ENCODE results near the gene ZNF845. TPM values are rescaled to one million over a fixed set of nuclear protein-coding genes. Genes with fewer than 3 reads are reported as not detected.
"Not testable (repeated sequence)": the region's sequence is repeated elsewhere in the genome, so short reads cannot be mapped to it uniquely, and the experiment has no call there.

Gene ZNF845
- total and polyA plus RNA-seq, 10 of the 15 experiments (the other 5 are each of a cell fraction or from before 2014, with no cell fraction given), result 0.58 to 8.2 (median 4.1) TPM

GRCh38 chr19:53360056-53360455 is 26.5 kb downstream of the ZNF845 start:
- H3K79me2 ChIP-seq (ENCODE audit: control insufficient read depth, insufficient read depth, low read length); DNase-seq (ENCODE audit: low read depth, low spot score); FAIRE-seq; POLR2A ChIA-PET; H3K9ac ChIP-seq (ENCODE audit: control insufficient read depth, insufficient read depth, low read length); H4K20me1 ChIP-seq (ENCODE audit: control insufficient read depth, insufficient read depth); RAD21 ChIA-PET (ENCODE audit: unreplicated experiment); intact Hi-C loops (cut with micrococcal nuclease; ENCODE audit: unreplicated experiment); BruUV-seq (replicated peaks); H3K9me3 ChIP-seq (replicated peaks; ENCODE audit: control insufficient read depth, insufficient read depth, low read length); H3K4me2 ChIP-seq (ENCODE audit: control insufficient read depth, insufficient read depth); H3K27ac ChIP-seq (ENCODE audit: control insufficient read depth, insufficient read depth); in situ Hi-C loops (cut with MboI); H3K4me3 ChIP-seq; ATAC-seq; H3K4me1 ChIP-seq (ENCODE audit: control insufficient read depth, insufficient read depth, low read length); H2AFZ ChIP-seq (ENCODE audit: control insufficient read depth, low read depth, low read length); H3K27me3 ChIP-seq (replicated peaks in 1 of 2; ENCODE audit: control insufficient read depth in 2 of 2, insufficient read depth in 2 of 2, low read length in 1 of 2); H3K36me3 ChIP-seq (ENCODE audit: control insufficient read depth in 2 of 2, insufficient read depth in 2 of 2, low read length in 1 of 2): not testable (repeated sequence)
- ChIA-PET CTCF (interaction anchor here (1.5 kb wide), 1 partner anchor 165 kb away, joined by 3 read pairs; no protein-coding TSS in a partner anchor), SMC1A (ENCODE audit: uncharacterized antibody, unreplicated experiment) (interaction anchor here (1.8 kb wide), 1 partner anchor 164 kb away, joined by 5 read pairs; no protein-coding TSS in a partner anchor)
- 55% methylated on average over 10 of the region's 10 CpGs for WGBS (ENCODE audit: insufficient coverage, insufficient replicate concordance, low lambda C conversion rate, missing lambda C conversion rate)
- peak; percentile 79 for TF ChIP-seq RAD51 (IDR thresholded peaks at IDR 0.05)
- TF ChIP-seq BHLHE40 (IDR thresholded peaks at IDR 0.05; ENCODE audit: borderline replicate concordance in 1 of 2, low read depth in 2 of 2, low read length in 1 of 2), result peak in 1 of 2 experiments; percentile 52; a peak in 1 of 4 replicates

- Histone ChIP-seq H3K9me3 (replicated peaks; ENCODE audit: control insufficient read depth, insufficient read depth, low read length) (peaks cover 3% of the 10 kb centered on the region; the same call in 2 of the 3 replicates), H3K36me3 (ENCODE audit: control insufficient read depth in 2 of 2, insufficient read depth in 2 of 2, low read length in 1 of 2) (no peaks in the 10 kb centered on the region), H3K4me1 (ENCODE audit: control insufficient read depth, insufficient read depth, low read length) (no peaks in the 10 kb centered on the region), H3K27ac (ENCODE audit: control insufficient read depth, insufficient read depth) (peak within 1 kb of the TSS; percentile 87), H3K79me2 (ENCODE audit: control insufficient read depth, insufficient read depth, low read length) (peaks cover 2% of the 10 kb centered on the region), H3K4me2 (ENCODE audit: control insufficient read depth, insufficient read depth) (peak within 1 kb of the TSS; percentile 74), H4K20me1 (ENCODE audit: control insufficient read depth, insufficient read depth) (no peaks in the 10 kb centered on the region), H3K9ac (ENCODE audit: control insufficient read depth, insufficient read depth, low read length) (peak within 1 kb of the TSS; percentile 95), H3K27me3 (replicated peaks in 1 of 2; ENCODE audit: control insufficient read depth in 2 of 2, insufficient read depth in 2 of 2, low read length in 1 of 2) (no peaks in the 10 kb centered on the region), H2AFZ (ENCODE audit: control insufficient read depth, low read depth, low read length) (peak within 1 kb of the TSS; percentile 92), H3K4me3 (peak within 1 kb of the TSS; percentile 86)
- intact Hi-C loops (cut with micrococcal nuclease; ENCODE audit: unreplicated experiment) (no loop called here), in situ Hi-C loops (cut with MboI) (no loop called here)
- SMC1A ChIA-PET (ENCODE audit: uncharacterized antibody, unreplicated experiment), result no interaction called here
- ATAC-seq (peak; percentile 100), FAIRE-seq (no peak), DNase-seq (ENCODE audit: low read depth, low spot score) (peak; percentile 72)
- 12% methylated on average over 39 of the region's 45 CpGs for WGBS (ENCODE audit: insufficient coverage, insufficient replicate concordance, low lambda C conversion rate, missing lambda C conversion rate)
- BruUV-seq (replicated peaks), result no TSS peak
- RAD21 ChIA-PET (ENCODE audit: unreplicated experiment), result no interaction called here
- POLR2A ChIA-PET, result no interaction called here
- CTCF ChIA-PET, result interaction anchor here (0.6 to 1.9 kb wide), 2 partner anchors 30 to 39 kb away, joined by 4 read pairs; partner anchors contain the start of gene ZNF765
- TF ChIP-seq, protein P1, sequence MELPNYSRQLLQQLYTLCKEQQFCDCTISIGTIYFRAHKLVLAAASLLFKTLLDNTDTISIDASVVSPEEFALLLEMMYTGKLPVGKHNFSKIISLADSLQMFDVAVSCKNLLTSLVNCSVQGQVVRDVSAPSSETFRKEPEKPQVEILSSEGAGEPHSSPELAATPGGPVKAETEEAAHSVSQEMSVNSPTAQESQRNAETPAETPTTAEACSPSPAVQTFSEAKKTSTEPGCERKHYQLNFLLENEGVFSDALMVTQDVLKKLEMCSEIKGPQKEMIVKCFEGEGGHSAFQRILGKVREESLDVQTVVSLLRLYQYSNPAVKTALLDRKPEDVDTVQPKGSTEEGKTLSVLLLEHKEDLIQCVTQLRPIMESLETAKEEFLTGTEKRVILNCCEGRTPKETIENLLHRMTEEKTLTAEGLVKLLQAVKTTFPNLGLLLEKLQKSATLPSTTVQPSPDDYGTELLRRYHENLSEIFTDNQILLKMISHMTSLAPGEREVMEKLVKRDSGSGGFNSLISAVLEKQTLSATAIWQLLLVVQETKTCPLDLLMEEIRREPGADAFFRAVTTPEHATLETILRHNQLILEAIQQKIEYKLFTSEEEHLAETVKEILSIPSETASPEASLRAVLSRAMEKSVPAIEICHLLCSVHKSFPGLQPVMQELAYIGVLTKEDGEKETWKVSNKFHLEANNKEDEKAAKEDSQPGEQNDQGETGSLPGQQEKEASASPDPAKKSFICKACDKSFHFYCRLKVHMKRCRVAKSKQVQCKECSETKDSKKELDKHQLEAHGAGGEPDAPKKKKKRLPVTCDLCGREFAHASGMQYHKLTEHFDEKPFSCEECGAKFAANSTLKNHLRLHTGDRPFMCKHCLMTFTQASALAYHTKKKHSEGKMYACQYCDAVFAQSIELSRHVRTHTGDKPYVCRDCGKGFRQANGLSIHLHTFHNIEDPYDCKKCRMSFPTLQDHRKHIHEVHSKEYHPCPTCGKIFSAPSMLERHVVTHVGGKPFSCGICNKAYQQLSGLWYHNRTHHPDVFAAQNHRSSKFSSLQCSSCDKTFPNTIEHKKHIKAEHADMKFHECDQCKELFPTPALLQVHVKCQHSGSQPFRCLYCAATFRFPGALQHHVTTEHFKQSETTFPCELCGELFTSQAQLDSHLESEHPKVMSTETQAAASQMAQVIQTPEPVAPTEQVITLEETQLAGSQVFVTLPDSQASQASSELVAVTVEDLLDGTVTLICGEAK (IDR thresholded peaks at IDR 0.05; ENCODE audit: borderline replicate concordance), result peak; percentile 47; the same call in 1 of the 2 replicates
- TF ChIP-seq HCFC1 (IDR thresholded peaks at IDR 0.05; ENCODE audit: low read length) (0 out of 2 replicates have a peak, but pooled peaks have one; percentile 34), SMAD5 (IDR thresholded peaks at IDR 0.05; ENCODE audit: low read depth) (peak; percentile 69; the same call in 1 of the 2 replicates), BHLHE40 (IDR thresholded peaks at IDR 0.05; ENCODE audit: borderline replicate concordance in 1 of 2, low read depth in 2 of 2, low read length in 1 of 2) (peak; percentile 70 to 74; a peak in 3 of 4 replicates), PML (IDR thresholded peaks at IDR 0.05; ENCODE audit: low read length) (0 out of 2 replicates have a peak, but pooled peaks have one; percentile 52), TAF1 (IDR thresholded peaks at IDR 0.05; ENCODE audit: borderline replicate concordance, low read depth, low read length) (peak; percentile 82)
- TF ChIP-seq, protein P2, sequence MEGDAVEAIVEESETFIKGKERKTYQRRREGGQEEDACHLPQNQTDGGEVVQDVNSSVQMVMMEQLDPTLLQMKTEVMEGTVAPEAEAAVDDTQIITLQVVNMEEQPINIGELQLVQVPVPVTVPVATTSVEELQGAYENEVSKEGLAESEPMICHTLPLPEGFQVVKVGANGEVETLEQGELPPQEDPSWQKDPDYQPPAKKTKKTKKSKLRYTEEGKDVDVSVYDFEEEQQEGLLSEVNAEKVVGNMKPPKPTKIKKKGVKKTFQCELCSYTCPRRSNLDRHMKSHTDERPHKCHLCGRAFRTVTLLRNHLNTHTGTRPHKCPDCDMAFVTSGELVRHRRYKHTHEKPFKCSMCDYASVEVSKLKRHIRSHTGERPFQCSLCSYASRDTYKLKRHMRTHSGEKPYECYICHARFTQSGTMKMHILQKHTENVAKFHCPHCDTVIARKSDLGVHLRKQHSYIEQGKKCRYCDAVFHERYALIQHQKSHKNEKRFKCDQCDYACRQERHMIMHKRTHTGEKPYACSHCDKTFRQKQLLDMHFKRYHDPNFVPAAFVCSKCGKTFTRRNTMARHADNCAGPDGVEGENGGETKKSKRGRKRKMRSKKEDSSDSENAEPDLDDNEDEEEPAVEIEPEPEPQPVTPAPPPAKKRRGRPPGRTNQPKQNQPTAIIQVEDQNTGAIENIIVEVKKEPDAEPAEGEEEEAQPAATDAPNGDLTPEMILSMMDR (IDR thresholded peaks at IDR 0.05 in 2 of 3, conservative IDR thresholded peaks at IDR 0.05 in 1 of 3; ENCODE audit: control insufficient read depth in 2 of 3, extremely low read depth in 1 of 3, insufficient read depth in 1 of 3, low read depth in 3 of 3, low read length in 3 of 3), result peak; percentile 25 to 45 (median 30); a peak in 5 of 6 replicates
These were observed 31.8 kb downstream of the ZNF845 start, which contains the start of gene ZNF525 for GRCh38 chr19:53365134-53365898. Gene ZNF525 (plus strand): TSS chr19:53365705. CDS start chr19:53372282, 6,577 bp downstream.

Measured in GM12878 (cell line).